Mucosa of gallbladder (tissue), 1 donor: ENCODE data around the gene TMEM237. TPM values are rescaled to one million over a fixed set of nuclear protein-coding genes. Genes with fewer than 3 reads are reported as not detected.

Source experiments
- total RNA-seq: library from RNA; stranded (reverse); gene quantifications from one replicate; pipeline ENCODE4 v1.2.1, GENCODE V29; 2021
- donor health status: DM: no; HTN: no; CAD: no.

Gene TMEM237
- total RNA-seq, 1 donor from 2014 or later = 13.5 TPM

Other genes starting within 250 kb of the TMEM237 start
- 63.8 TPM for gene TRAK2, start 192.0 kb downstream of the TMEM237 start, total RNA-seq
- gene STRADB, start 191.8 kb downstream of the TMEM237 start, total RNA-seq = 52.2 TPM
- not detected for gene MPP4, start 55.1 kb upstream of the TMEM237 start, total RNA-seq
- 23.8 TPM for gene ALS2, start 137.4 kb upstream of the TMEM237 start, total RNA-seq
- gene CDK15, start 163.0 kb upstream of the TMEM237 start, total RNA-seq = 3.1 TPM